GM19328 (cell line): ENCODE results near the gene CD59.
"Not testable (repeated sequence)": the region's sequence is repeated elsewhere in the genome, so short reads cannot be mapped to it uniquely, and the experiment has no call there.

Source experiments
- ATAC-seq: cut with Tn5 transposase; IDR thresholded peaks from one replicate; pipeline ENCODE4 v1.9.1; 2021; ENCODE audit warnings: mild to moderate bottlenecking, moderate library complexity; ENCODE audit not compliant: unreplicated experiment

Gene CD59

GRCh38 chr11:33743291-33743690 lies 7.1 kb upstream of the CD59 start:
- no peak for ATAC-seq

GRCh38 chr11:33742249-33742851 lies 6.1 kb upstream of the CD59 start:
- ATAC-seq = no peak

DNA sequence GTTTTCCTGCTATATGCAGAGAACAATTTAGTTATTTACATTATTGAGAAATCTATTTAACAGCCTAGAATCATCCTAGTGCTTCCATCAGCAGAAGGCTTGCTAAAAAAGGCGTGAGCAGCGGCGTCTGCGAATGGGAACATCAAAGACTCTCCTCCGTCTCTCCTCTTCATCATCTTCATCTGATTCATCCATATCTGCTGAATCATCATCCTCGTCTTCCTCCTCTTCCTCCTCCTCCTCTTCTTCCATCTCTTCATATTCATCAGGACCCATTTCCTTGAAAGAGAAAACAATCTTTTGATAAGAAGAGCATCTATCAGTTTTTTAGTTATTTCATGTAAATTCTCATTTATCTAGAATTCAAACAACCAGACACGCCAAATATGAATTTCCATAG lies 5.6 kb upstream of the CD59 start:
- ATAC-seq = no peak

DNA sequence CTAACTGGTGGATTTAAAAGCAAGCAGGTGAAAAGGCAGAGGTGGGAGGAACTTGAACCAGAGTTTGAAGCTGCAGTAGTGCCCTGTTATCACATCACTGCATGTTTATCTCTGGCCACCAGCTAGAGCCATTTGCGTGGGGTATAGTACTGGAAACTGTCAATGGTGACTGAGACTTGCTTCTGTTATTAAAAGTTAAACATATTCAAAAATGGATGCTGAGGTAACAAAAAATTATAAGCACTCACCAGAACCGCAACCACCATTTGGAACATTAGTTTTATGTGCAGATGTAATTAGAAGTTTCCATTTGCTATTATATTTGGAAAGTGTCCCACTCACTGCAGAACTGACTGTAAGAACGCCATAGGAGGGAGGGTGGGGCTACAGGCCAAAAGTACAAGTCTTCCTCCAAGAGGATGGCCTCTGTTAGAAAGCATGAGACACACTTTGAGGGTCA lies 1.2 kb upstream of the CD59 start:
- ATAC-seq = no peak

DNA sequence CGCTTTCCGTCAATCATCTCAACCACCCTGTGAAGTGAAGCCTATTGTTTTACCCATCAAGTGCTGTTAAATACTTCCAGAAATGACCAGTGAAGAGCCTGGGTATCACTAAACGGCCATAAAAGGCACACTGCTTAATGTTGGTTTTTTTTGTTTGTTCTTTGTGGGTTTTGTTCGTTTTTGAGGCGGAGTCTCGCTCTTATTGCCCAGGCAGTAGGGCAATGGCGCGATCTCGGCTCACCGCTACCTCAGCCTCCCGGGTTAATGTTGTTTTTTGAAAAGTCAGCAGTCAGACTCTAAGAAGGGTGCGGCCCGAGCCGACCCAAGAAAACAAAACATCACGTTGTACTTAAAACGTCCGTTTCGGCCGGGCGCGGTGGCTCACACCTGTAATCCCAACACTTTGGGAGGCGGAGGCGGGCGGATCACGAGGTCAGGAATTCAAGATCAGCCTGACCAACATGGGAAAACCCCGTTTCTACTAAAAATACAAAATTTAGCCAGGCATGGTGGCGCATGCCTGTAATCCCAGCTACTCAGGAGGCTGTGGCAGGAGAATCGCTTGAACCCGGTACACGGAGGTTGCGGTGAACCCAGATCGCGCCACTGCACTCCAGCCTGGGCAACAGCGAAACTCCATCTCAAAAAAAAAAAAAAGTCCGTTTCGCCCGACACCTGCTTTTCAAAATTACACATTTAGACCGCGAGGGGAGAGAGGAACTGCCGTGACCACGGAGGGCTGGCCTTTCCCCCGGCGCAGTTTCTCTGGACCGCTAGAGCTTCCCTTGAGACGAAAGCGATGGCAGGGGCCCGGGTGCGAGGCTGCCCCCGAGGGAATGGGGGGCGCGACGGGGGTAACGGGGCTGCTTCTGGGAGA lies 714 bp downstream of the CD59 start:
- ATAC-seq = peak; percentile 53

GRCh38 chr11:33734441-33735270 lies 1.6 kb downstream of the CD59 start:
- ATAC-seq = no peak

DNA sequence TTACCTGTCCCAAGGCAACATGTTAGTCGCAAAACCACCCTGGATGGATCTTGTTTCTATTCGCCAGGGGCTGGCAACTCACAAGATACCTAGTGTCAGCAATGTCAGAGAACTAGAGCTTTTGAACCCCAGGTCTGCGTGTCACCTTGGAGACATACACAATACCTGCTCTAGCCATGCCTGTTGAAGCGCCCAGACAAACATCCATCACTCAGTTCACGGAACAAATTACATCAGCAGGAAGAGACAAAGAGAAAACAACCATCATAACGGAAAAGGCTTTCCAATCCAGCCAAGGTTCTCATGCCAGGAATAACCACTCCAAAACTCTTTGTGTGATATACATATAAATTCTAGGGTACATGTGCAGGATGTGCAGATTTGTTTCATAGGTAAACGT lies 2.2 kb downstream of the CD59 start:
- no peak for ATAC-seq

- no peak for ATAC-seq
Measured at GRCh38 chr11:33731723-33732531, 4.3 kb downstream of the CD59 start.

DNA sequence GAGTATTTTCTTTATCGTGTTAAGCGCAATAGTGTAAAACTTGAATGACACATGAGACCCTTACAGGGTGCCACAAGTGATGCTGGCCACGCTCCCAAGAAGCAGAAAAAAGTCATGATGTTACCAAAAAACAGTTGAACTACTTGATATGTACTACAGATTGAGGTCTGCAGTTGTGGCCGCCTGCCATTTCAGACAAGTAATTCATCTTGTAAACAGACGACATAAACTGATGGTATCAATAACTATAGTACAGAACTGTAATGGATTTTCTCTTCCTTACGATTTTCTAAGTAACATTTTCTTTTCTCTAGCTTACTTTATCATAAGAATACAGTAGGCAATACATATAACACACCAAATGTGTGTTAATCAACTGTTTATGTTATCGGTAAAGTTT lies 5.5 kb downstream of the CD59 start:
- no peak for ATAC-seq

GRCh38 chr11:33729072-33729664 lies 7.1 kb downstream of the CD59 start:
- not testable (repeated sequence) for ATAC-seq

DNA sequence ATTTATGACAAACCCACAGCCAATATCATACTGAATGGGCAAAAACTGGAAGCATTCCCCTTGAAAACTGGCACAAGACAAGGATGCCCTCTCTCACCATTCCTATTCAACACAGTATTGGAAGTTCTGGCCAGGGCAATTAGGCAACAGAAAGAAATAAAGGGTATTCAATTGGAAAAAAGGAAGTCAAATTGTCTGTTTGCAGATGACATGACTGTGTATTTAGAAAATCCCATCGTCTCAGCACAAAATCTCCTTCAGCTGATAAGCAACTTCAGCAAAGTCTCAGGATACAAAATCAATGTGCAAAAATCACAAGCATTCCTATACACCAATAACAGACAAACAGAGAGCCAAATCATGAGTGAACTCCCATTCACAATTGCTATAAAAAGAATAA lies 8.7 kb downstream of the CD59 start:
- ATAC-seq = not testable (repeated sequence)

DNA sequence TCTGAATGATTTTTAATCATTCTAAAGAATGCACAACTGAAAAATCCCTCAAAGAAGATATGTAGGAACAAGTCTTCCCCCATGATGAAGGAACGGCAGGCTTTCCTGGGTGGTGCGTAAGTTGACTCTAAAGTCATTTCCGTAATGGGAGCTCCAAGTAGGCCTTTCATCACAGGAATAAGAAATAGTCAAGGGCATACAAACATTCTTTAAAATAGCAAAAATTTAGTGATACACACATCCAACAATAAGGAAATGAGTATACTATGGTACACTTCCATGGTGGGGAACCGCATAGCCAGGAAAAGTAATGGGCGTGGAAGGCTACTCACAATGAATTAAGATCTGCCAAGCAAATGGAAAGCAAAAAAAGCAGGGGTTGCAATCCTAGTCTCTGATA lies 10.7 kb downstream of the CD59 start:
- no peak for ATAC-seq

DNA sequence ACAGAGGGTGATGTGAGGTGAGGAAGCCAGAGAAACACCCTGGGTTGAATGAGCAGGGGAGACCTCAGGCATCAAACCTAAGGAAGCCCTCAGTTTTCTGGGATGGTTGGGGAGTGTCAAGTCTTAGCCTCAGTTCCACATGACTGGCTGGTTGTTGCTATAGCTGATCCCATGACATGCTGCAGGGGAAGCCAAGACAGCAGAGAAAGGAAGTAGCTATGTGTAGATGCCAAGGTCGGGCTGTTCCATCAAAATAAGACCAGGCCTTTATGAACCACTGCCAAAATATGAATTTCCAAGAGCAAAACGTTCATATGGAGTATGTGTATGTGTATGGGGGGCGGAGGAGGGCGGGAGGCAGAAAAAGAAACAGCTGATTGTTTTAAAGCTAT lies 11.6 kb downstream of the CD59 start:
- ATAC-seq = no peak

- no peak for ATAC-seq
Measured at GRCh38 chr11:33723238-33723881, 12.9 kb downstream of the CD59 start.

DNA sequence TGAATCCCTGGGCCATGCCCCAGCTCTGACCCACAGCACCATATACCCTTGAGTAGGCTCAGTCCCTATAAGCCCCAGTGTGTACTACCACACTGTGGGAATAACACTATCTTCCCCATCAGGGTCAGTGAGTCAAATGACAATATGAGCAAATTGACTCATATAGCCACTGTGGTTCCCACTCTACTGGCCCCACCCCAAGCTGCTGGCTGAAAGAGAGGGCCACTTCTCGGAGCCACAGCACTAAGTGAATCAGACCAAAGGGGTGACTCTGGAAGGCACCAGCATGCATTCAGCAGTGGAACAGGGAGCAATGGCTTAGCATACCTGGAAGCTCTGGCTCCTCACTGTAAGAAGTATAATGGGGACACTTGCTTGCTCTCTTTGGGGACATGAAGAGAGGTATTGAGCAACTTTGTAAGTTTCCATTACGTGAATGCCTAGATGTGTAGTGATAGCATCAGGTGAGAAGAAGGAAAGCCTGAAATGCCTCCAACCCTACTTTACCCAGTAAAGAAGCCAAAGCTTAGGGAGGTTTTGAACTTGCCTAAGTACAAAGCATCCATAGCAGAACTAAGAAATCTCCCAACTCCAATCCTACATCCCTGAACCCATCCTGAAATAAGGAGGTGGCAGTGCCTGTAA lies 13.5 kb downstream of the CD59 start:
- no peak for ATAC-seq

- ATAC-seq = no peak
Measured at GRCh38 chr11:33721984-33722383, 14.2 kb downstream of the CD59 start.

GRCh38 chr11:33721426-33721825 lies 14.8 kb downstream of the CD59 start:
- no peak for ATAC-seq

DNA sequence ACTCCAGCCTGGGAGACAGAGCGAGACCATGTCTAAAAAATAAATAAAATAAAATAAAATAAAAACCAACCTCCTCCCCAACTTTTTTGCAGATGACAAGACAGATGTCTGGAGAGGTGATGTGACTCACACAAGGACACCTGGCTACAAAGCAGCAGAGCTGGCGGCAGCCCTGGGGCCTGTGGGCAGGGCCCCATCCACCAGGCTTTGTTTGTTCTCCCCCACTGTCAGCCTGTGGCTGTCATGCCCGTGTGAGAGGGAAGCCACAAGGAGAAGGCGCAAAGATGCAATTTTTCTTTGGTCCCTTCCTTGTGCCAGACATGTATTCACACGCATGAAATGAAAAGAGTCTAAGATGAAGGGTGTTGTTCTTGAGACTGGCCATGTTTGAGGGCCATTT lies 16.6 kb downstream of the CD59 start:
- ATAC-seq = no peak

DNA sequence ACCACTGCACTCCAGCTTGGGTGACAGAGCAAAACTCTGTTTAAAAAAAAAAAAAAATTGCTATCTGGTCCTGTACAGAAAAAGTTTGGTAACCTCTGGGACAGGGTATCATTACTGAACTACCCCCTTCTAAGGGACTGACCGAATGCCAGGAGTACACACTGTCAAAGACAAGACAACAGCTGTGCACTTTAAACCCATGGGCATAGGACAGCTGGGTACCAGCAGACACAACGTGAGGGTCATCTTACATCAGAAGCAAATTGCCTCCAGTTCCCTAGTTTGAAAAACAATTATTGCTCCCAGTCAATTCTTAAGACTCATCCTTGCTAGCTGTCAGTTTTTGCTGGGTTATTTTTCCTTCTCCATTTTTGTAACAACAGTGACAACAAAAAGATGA lies 17.8 kb downstream of the CD59 start:
- no peak for ATAC-seq
